ENCODE results near the gene ADPRH.

ADPRH gene

DNA sequence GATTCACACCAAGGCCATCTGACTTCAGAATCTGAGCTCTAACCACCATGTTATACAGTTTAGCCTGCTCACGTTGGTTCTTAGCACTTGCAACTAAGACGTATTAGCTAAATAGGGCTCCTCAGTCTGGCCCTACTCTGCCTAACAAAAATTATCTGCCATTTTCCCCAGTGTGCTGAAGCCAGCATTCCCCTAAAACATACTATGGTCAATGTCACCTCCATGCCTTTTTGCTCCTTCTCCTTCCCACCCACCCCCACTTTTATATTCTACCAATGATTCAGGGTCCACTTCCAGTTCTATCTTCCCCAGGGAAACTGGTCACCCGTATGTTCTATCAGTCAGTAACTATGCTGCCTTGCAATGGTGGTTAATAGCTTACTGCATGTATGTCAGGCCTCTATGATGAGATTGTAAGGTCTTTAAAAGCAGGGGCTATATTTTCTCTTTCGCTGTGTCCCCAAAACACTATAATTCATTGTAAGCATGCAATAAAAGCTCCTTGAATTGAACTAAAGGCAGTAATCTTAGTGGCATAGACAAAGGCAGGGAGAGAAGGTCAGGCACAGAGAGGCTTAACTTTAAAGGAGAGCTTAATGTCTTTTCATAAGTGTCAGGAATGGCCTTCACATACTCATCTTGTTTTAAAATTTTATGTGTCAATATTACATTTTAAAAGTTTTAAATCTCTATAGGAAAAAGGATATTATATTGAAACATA lies 57.8 kb downstream of the ADPRH start:
- TF ChIP-seq GATA2 (IDR thresholded peaks at IDR 0.05; ENCODE audit: low read depth, low read length) = no peak
- TF ChIP-seq GATA3 (IDR thresholded peaks at IDR 0.05; ENCODE audit: low read depth, low read length) = no peak

DNA sequence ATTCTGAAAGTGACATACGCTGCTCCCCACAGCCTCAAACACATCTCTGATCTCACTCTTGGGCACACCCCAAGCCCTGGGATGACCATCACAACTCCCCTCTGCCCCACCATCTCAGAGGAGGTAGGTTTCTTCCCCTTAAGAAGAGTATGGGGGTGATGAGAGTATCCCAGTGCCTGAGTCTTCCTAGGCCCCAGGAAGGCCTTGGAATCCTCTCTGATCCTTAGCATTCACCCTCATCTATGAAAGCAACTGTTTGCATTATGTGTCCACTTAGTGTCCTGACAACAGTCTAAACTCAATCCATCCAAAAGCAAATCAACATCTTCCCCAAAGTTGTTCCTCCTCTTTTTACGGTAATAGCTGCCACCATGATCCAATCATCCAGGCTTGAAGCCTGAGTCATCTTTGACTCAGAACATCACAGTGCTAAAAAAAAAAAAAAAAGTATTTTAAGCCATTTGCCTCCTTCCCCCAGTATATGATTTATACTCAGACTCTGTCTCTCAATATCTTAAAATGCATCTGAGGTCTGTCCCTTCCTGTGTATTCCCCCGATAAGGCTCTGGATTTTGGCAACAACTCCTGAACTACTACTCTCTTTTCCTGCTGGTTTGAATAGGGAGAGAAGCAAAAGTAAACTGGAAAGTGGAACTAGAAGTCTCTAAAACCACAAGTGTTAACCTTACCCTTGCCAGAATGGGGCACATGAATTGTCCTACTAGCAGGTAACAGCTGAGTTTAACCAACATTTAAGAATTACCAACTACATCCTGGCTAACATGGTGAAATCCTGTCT lies 58.6 kb downstream of the ADPRH start:
- TF ChIP-seq GATA2 (IDR thresholded peaks at IDR 0.05; ENCODE audit: low read depth, low read length) (peak; percentile 79), GATA3 (IDR thresholded peaks at IDR 0.05; ENCODE audit: low read depth, low read length) (peak; percentile 71)

All from SH-SY5Y (cell line).